Measurements from ENCODE around the gene FIGLA.

GRCh38 chr2:70756128-70756527, 34.3 kb downstream of the FIGLA start:
- TF ChIP-seq CTCF (IDR thresholded peaks at IDR 0.05): no peak
- no peak for TF ChIP-seq POLR2AphosphoS5 (IDR thresholded peaks at IDR 0.05)
- no peak for TF ChIP-seq POLR2A (IDR thresholded peaks at IDR 0.05)

Data from prostate gland (tissue), 2 donors.